K562 (cell line): ENCODE data around the gene ZCCHC17. TPM values are rescaled to one million over a fixed set of nuclear protein-coding genes. Genes with fewer than 3 reads are reported as not detected.

Experiments used
- BRCA1 ChIP-seq, 2 experiments: fragments of 450-650 bp in 1 of 2; sonication (generic) in 1 of 2; formaldehyde crosslinking in 1 of 2; IDR thresholded peaks; 2 replicates each; pipeline versions ENCODE4 v1.5.0 to v1.6.1; 2017 to 2020; ENCODE audit warnings: mild to moderate bottlenecking in 1 of 2, missing genetic modification reagents in 1 of 2
- E4F1 ChIP-seq: fragments of 250-450 bp; sonication (Bioruptor Pico); IDR thresholded peaks from 2 replicates; pipeline ENCODE4 v1.5.0; 2021; ENCODE audit warnings: mild to moderate bottlenecking, borderline replicate concordance
- HSF4 ChIP-seq: fragments of 250-450 bp; sonication (Bioruptor Pico); IDR thresholded peaks from 2 replicates; pipeline ENCODE4 v2.1.2; 2022; ENCODE audit warnings: mild to moderate bottlenecking, moderate library complexity, borderline replicate concordance
- LEF1 ChIP-seq: fragments of 450-650 bp; IDR thresholded peaks from 2 replicates; pipeline ENCODE4 v1.6.1; 2016; ENCODE audit warnings: mild to moderate bottlenecking
- TCF3 ChIP-seq: sonication (generic); formaldehyde crosslinking; IDR thresholded peaks from 2 replicates; pipeline ENCODE4 v1.4.0; 2020; ENCODE audit warnings: mild to moderate bottlenecking, missing genetic modification reagents
- polyA plus RNA-seq, 8 experiments: library from polyadenylated mRNA; depleted of rRNA in 4 of 8; stranded (reverse) in 5 of 8; unstranded in 3 of 8; fragments of >200 nt; fragmentation: Nextera tagmentation in 2 of 8; fragmentation: Illumina TruSeq in 1 of 8; extraction: Ambion mirVana in 2 of 8; extraction: Trizol in 1 of 8; gene quantifications; 2 replicates each; pipeline versions ENCODE4 v1.2.1 to v1.2.3, GENCODE V29; 2011 to 2014; ENCODE audit warnings: inconsistent platforms in 1 of 8, missing spikeins in 1 of 8
- total RNA-seq, 7 experiments: library from RNA; depleted of rRNA in 6 of 7; stranded (reverse); fragments of >200 nt in 6 of 7; fragmentation: Illumina TruSeq in 2 of 7; extraction: Trizol in 2 of 7; gene quantifications; 2 replicates each; pipeline versions ENCODE4 v1.2.1 to v1.2.3, GENCODE V29; 2011 to 2021; ENCODE audit warnings: low replicate concordance in 1 of 7
- TF ChIP-seq, protein P1 (sequence below): fragments of 450-650 bp; IDR thresholded peaks from 2 replicates; pipeline ENCODE4 v1.7.0; 2016; ENCODE audit warnings: borderline replicate concordance

Gene ZCCHC17
- total and polyA plus RNA-seq, 9 of the 15 experiments (the other 6 are each of a cell fraction or from before 2014, with no cell fraction given), result 46.9 to 150 (median 74.7) TPM

DNA sequence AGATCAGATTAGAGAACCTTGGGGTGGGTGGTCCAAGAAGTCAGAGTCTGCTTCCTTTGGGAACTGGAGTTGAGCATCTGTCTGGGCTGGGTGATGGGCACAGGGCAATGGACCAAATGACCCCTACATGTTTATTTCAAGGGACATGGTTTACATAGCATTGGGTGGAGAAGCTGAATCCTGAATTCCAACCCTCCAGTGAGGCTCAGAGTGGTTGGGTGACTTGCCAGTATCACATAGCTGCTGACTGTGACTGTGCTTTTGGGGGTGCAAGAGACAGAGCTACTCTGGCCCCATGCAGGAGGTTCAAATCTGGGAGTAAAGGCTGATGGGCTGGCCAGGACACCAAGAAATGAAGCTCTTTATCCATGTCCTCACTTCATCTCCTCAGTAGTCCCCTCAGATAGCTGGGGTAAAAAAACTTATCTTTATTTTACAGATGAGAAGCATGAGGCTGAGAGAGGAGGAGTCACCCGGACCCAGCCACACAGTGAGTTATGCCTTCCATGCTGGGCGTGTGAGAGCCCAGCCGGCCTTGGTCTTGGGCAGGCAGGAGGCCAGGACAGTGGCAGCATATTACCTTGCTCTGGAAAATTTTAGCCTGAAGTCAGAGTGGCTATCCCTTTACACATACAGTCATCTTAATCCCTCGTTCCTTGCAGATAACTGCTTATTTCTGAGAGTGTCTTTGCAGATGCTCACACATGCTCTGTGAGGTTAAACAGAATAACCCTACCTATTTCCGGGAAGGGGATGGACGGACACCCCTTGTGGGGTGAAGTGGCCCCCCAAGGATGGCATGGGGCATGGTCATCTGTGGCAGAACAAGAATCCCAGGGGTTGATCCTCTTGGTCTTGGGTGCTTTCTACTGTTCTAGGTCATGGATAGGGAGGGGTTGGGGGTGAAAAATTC lies 113.4 kb downstream of the ZCCHC17 start (continued):
- TF ChIP-seq E4F1 (no peak), TCF3 (CRISPR knock-in tag) (peak; percentile 80), HSF4 (CRISPR knock-in tag) (no peak), LEF1 (no peak), BRCA1 (IDR thresholded peaks at IDR 0.05) (no peak), BRCA1 (CRISPR knock-in tag; IDR thresholded peaks at IDR 0.05) (no peak)
- TF ChIP-seq, protein P1, sequence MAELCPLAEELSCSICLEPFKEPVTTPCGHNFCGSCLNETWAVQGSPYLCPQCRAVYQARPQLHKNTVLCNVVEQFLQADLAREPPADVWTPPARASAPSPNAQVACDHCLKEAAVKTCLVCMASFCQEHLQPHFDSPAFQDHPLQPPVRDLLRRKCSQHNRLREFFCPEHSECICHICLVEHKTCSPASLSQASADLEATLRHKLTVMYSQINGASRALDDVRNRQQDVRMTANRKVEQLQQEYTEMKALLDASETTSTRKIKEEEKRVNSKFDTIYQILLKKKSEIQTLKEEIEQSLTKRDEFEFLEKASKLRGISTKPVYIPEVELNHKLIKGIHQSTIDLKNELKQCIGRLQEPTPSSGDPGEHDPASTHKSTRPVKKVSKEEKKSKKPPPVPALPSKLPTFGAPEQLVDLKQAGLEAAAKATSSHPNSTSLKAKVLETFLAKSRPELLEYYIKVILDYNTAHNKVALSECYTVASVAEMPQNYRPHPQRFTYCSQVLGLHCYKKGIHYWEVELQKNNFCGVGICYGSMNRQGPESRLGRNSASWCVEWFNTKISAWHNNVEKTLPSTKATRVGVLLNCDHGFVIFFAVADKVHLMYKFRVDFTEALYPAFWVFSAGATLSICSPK, result no peak
